WTC11 (cell line): Measurements from ENCODE around the gene TMEM117.

Experiments used
- E2F1 ChIP-seq: sonication (generic); formaldehyde crosslinking; IDR thresholded peaks from 2 replicates; pipeline ENCODE4 v1.8.0; 2022; ENCODE audit warnings: mild to moderate bottlenecking, missing genetic modification reagents
- NR2C2 ChIP-seq: sonication (generic); formaldehyde crosslinking; IDR thresholded peaks from 2 replicates; pipeline ENCODE4 v1.8.0; 2022; ENCODE audit warnings: mild to moderate bottlenecking, missing genetic modification reagents
- TCF7 ChIP-seq: sonication (generic); formaldehyde crosslinking; IDR thresholded peaks from 2 replicates; pipeline ENCODE4 v1.8.0; 2022; ENCODE audit warnings: mild to moderate bottlenecking, low read depth, missing genetic modification reagents, moderate library complexity
- TF ChIP-seq, protein P1 (sequence below): fragments of 200-600 bp; IDR thresholded peaks from 2 replicates; pipeline ENCODE4 v1.8.0; 2022; ENCODE audit warnings: antibody characterized with exemption
- TF ChIP-seq, protein P2 (sequence below): fragments of 250-450 bp; sonication (Bioruptor Pico); conservative IDR thresholded peaks from 2 replicates; pipeline ENCODE4 v1.9.0; 2021; ENCODE audit warnings: mild to moderate bottlenecking

GRCh38 chr12:43861015-43861839 lies 25.3 kb downstream of the TMEM117 start:
- TF ChIP-seq TCF7 (CRISPR knock-in tag) (no peak), E2F1 (no peak), NR2C2 (CRISPR knock-in tag) (no peak)
- TF ChIP-seq, protein P1, sequence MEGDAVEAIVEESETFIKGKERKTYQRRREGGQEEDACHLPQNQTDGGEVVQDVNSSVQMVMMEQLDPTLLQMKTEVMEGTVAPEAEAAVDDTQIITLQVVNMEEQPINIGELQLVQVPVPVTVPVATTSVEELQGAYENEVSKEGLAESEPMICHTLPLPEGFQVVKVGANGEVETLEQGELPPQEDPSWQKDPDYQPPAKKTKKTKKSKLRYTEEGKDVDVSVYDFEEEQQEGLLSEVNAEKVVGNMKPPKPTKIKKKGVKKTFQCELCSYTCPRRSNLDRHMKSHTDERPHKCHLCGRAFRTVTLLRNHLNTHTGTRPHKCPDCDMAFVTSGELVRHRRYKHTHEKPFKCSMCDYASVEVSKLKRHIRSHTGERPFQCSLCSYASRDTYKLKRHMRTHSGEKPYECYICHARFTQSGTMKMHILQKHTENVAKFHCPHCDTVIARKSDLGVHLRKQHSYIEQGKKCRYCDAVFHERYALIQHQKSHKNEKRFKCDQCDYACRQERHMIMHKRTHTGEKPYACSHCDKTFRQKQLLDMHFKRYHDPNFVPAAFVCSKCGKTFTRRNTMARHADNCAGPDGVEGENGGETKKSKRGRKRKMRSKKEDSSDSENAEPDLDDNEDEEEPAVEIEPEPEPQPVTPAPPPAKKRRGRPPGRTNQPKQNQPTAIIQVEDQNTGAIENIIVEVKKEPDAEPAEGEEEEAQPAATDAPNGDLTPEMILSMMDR: no peak
- TF ChIP-seq, protein P2, sequence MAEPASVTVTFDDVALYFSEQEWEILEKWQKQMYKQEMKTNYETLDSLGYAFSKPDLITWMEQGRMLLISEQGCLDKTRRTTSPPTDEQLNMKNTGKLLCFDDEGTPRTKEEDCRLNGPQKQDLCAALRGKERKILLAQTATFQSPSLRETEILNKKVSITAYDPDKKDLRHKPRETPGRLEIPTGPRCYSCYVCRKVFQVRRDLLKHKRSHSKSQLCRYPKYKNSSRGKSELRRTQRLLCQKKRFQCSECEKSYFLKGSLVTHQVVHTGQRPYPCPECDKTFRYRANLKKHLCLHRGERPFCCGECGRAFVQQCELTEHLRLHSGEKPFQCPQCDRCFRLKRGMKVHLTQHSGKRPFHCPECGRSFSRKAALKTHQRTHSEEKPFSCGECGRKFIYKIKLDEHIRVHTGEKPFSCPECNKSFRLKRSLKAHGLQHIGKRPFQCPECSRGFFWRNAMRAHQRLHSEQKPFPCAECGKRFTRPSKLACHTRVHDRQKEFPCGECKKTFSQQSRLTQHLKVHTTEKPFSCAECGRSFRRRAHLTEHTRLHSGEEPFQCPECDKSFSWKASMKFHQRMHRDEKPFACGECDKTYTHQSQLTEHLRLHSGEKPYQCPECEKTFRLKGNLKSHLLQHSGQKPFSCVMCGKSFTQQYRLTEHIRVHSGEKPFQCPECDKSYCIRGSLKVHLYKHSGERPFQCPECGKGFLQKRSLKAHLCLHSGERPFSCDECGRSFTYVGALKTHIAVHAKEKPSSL (CRISPR knock-in tag): no peak
